ENCODE data around the gene STUB1. TPM values are rescaled to one million over a fixed set of nuclear protein-coding genes. Genes with fewer than 3 reads are reported as not detected.

STUB1 gene
- total RNA-seq, 1 donor from 2014 or later, result 78.3 TPM

DNA sequence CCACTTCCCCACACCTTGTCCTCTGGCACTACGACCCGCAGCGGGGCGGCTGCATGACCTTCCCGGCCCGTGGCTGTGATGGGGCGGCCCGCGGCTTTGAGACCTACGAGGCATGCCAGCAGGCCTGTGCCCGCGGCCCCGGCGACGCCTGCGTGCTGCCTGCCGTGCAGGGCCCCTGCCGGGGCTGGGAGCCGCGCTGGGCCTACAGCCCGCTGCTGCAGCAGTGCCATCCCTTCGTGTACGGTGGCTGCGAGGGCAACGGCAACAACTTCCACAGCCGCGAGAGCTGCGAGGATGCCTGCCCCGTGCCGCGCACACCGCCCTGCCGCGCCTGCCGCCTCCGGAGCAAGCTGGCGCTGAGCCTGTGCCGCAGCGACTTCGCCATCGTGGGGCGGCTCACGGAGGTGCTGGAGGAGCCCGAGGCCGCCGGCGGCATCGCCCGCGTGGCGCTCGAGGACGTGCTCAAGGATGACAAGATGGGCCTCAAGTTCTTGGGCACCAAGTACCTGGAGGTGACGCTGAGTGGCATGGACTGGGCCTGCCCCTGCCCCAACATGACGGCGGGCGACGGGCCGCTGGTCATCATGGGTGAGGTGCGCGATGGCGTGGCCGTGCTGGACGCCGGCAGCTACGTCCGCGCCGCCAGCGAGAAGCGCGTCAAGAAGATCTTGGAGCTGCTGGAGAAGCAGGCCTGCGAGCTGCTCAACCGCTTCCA is 46.7 kb upstream of the STUB1 start:
- peaks cover 17% of the 10 kb centered on the region for H3K9me3 Mint-ChIP-seq (ENCODE audit: unreplicated experiment)
- H3K27me3 Mint-ChIP-seq (ENCODE audit: unreplicated experiment), result peaks cover 22% of the 10 kb centered on the region
- no peak for DNase-seq
- H3K36me3 Mint-ChIP-seq (ENCODE audit: unreplicated experiment), result no peaks in the 10 kb centered on the region
- H3K27ac Mint-ChIP-seq (ENCODE audit: unreplicated experiment), result no peak overlapping the region
- no peak for TF ChIP-seq CTCF (IDR thresholded peaks at IDR 0.05; ENCODE audit: partially characterized antibody, unreplicated experiment)
- no peak overlapping the region for H3K4me3 Mint-ChIP-seq (ENCODE audit: unreplicated experiment)
- H3K4me1 Mint-ChIP-seq (ENCODE audit: low read depth, unreplicated experiment), result peaks cover 8% of the 10 kb centered on the region

- TF ChIP-seq CTCF (IDR thresholded peaks at IDR 0.05; ENCODE audit: partially characterized antibody, unreplicated experiment), result no peak
- Mint-ChIP-seq H3K4me1 (ENCODE audit: low read depth, unreplicated experiment) (peaks cover 3% of the 10 kb centered on the region), H3K27me3 (ENCODE audit: unreplicated experiment) (peaks cover 16% of the 10 kb centered on the region), H3K36me3 (ENCODE audit: unreplicated experiment) (no peaks in the 10 kb centered on the region), H3K9me3 (ENCODE audit: unreplicated experiment) (peaks cover 14% of the 10 kb centered on the region), H3K4me3 (ENCODE audit: unreplicated experiment) (peak overlapping the region; percentile 46), H3K27ac (ENCODE audit: unreplicated experiment) (no peak overlapping the region)
- DNase-seq, result no peak
Measured at GRCh38 chr16:634051-634670, 46.0 kb upstream of the STUB1 start.

DNA sequence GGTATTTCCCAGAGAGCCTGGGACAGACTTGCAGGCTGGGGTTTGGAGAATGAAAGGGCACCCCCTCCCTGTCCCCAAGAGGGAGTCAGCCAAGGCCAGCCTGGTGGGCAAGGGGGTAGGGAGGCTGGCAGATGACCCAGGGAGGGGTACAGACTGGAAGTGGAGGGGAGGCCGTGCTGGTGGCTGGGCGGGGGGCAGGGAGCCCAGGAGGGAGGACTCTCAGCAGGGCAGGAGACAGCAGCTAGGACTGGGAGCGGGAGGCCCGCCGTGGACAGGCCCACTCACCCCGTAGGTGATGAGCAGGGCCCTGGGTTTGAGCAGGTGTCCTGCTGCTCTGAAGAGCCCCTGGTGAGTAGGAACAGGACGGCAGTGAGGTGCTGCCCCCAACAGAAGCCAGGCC is 45.2 kb upstream of the STUB1 start:
- H3K27ac Mint-ChIP-seq (ENCODE audit: unreplicated experiment), result no peak overlapping the region
- DNase-seq, result no peak
- H3K9me3 Mint-ChIP-seq (ENCODE audit: unreplicated experiment), result peaks cover 8% of the 10 kb centered on the region
- no peaks in the 10 kb centered on the region for H3K4me1 Mint-ChIP-seq (ENCODE audit: low read depth, unreplicated experiment)
- no peak for TF ChIP-seq CTCF (IDR thresholded peaks at IDR 0.05; ENCODE audit: partially characterized antibody, unreplicated experiment)
- H3K27me3 Mint-ChIP-seq (ENCODE audit: unreplicated experiment), result peaks cover 10% of the 10 kb centered on the region
- no peaks in the 10 kb centered on the region for H3K36me3 Mint-ChIP-seq (ENCODE audit: unreplicated experiment)
- H3K4me3 Mint-ChIP-seq (ENCODE audit: unreplicated experiment), result peak overlapping the region; percentile 61

DNA sequence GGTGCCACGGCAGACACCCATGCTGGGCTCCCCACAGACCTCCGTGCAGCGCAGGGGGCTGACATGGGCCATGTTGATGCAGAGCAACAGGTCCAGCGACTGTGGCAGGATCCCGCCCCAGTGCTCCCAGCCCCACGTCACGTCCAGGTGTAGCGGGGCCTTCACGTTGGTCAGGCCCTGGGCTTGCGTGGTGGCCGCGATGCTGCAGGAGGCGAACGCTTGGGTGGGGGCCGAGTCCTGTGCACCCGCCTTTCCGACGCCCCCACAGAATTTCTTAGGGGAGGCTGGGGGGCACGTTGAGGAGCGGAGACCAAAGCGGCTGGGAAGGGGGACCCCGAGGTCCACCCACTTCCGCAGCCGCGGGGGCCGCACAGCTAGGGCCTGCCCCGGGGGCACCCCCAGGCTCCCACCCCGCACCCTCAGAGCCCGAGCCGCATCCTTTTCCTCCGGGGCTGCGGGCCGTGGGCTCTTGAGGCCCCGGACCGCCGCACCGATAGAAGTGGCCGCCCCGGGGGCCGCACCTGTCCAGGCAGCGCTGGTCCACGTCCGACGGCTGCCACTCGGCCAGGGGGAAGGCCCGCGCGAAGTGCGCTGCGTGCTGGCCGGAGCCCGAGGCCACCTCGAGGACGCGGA is 44.5 kb upstream of the STUB1 start:
- H3K4me3 Mint-ChIP-seq (ENCODE audit: unreplicated experiment), result peak overlapping the region; percentile 49
- H3K27me3 Mint-ChIP-seq (ENCODE audit: unreplicated experiment), result peaks cover 10% of the 10 kb centered on the region
- no peak overlapping the region for H3K27ac Mint-ChIP-seq (ENCODE audit: unreplicated experiment)
- H3K36me3 Mint-ChIP-seq (ENCODE audit: unreplicated experiment), result no peaks in the 10 kb centered on the region
- H3K9me3 Mint-ChIP-seq (ENCODE audit: unreplicated experiment), result peaks cover 8% of the 10 kb centered on the region
- no peak for TF ChIP-seq CTCF (IDR thresholded peaks at IDR 0.05; ENCODE audit: partially characterized antibody, unreplicated experiment)
- H3K4me1 Mint-ChIP-seq (ENCODE audit: low read depth, unreplicated experiment), result peaks cover 2% of the 10 kb centered on the region
- DNase-seq, result no peak

All from glutamatergic neuron (in vitro differentiated cells).